Activated naive CD8-positive, alpha-beta T cell treated with anti-CD3 and anti-CD28 coated beads, Interleukin-2, amount 10 ng/mL, durations not matched to agents 7 days and 5 days (primary cell): ENCODE measurements around the gene GFRA3. TPM values are rescaled to one million over a fixed set of nuclear protein-coding genes. Genes with fewer than 3 reads are reported as not detected.

Experiments
- ATAC-seq: fragments of 150-1000 bp; cut with Tn5 transposase; one replicate; pipeline ENCODE4 v1.10.0; 2021; ENCODE audit warnings: low read depth, moderate library complexity
- POLR2A ChIA-PET: fragments of 350-600 bp; sonication (Branson Sonifier 250); formaldehyde crosslinking; loops from one replicate; lab custom pipeline; 2021; ENCODE audit warnings: antibody characterized with exemption; lab: Charles Lee
- DNase-seq: peaks from one replicate; pipeline ENCODE4 v3.0.0; 2021
- H3K27ac Mint-ChIP-seq: one replicate; pipeline ENCODE4 v1.8.0; 2022; ENCODE audit warnings: mild to moderate bottlenecking, mixed read lengths
- H3K27me3 Mint-ChIP-seq: one replicate; pipeline ENCODE4 v1.8.0; 2022; ENCODE audit warnings: mild to moderate bottlenecking, moderate library complexity, mixed read lengths
- H3K36me3 Mint-ChIP-seq: one replicate; pipeline ENCODE4 v1.8.0; 2021; ENCODE audit warnings: mild to moderate bottlenecking, mixed read lengths
- H3K4me1 Mint-ChIP-seq: one replicate; pipeline ENCODE4 v1.8.0; 2021; ENCODE audit warnings: mixed read lengths
- H3K4me3 Mint-ChIP-seq: one replicate; pipeline ENCODE4 v1.8.0; 2022; ENCODE audit warnings: mild to moderate bottlenecking, moderate library complexity, mixed read lengths
- H3K9me3 Mint-ChIP-seq: one replicate; pipeline ENCODE4 v1.8.0; 2021; ENCODE audit warnings: mixed read lengths
- total RNA-seq, 2 experiments: library from RNA; stranded (reverse); gene quantifications; one replicate each; pipeline ENCODE4 v1.2.3, GENCODE V29; 2021

The GFRA3 gene
- total RNA-seq, 2 experiments from 2014 or later: not detected

- H3K4me3 Mint-ChIP-seq: peak within 1 kb of the TSS; percentile 98
- H3K4me1 Mint-ChIP-seq: peaks cover 20% of the 10 kb centered on the region
- ATAC-seq (peak; percentile 98), DNase-seq (peak; percentile 81)
- H3K27ac Mint-ChIP-seq: peak within 1 kb of the TSS; percentile 96
- peaks cover 2% of the 10 kb centered on the region for H3K27me3 Mint-ChIP-seq
- H3K9me3 Mint-ChIP-seq: no peaks in the 10 kb centered on the region
- POLR2A ChIA-PET: interaction anchor here (0.6 to 2.5 kb wide), 11 partner anchors 10 to 329 kb away, joined by 3 to 17 read pairs (median 5); partner anchors contain the start of genes BRD8, CDC25C, ETF1 and FAM53C
- peaks cover 2% of the 10 kb centered on the region for H3K36me3 Mint-ChIP-seq
Measured at GRCh38 chr5:138213161-138214029, 61.0 kb downstream of the GFRA3 start, which contains the start of gene CDC23. Gene CDC23, minus strand, starts transcription at chr5:138213323. Its CDS starts 11 bp downstream, at chr5:138213312.

DNA sequence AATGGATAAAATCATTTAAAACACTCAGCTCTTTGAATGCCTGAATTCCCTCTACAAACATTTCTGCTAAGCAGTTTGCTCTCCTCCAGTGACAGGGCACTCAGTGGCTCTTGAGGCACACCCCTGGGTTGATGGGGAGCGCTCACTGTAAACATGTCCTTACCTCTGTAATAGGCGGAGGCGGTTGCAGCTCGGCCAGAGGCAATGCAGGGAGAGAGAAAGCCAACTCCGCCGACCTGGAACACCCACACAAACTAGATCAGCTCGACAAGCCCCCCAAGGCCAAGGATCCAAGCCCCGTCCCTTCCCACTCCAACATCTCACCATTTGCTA, 61.6 kb downstream of the GFRA3 start:
- Mint-ChIP-seq H3K36me3 (peaks cover 6% of the 10 kb centered on the region), H3K4me3 (peak overlapping the region; percentile 98), H3K27ac (peak overlapping the region; percentile 96), H3K9me3 (no peaks in the 10 kb centered on the region), H3K27me3 (peaks cover 2% of the 10 kb centered on the region), H3K4me1 (peaks cover 23% of the 10 kb centered on the region)
- ATAC-seq (peak; percentile 37), DNase-seq (no peak)
- POLR2A ChIA-PET: interaction anchor here (0.8 to 2.5 kb wide), 9 partner anchors 10 to 330 kb away, joined by 3 to 17 read pairs (median 5); partner anchors contain the start of genes BRD8, CDC25C, ETF1 and KIF20A

DNA sequence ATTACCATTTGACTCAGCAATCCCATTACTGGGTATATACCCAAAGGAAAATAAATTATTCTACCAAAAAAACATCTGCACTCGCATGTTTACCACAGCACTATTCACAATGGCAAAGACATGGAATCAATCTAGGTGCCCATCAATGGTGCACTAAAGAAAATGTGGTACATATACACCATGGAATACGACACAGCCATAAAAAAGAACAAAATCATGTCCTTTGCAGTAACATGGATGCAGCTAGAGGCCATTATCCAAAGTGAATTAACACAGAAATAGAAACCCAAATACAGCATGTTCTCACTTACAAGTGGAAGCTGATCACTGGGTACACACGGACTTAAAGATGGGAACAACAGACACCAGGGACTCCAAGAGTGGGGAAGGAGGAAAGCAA, 63.4 kb downstream of the GFRA3 start:
- Mint-ChIP-seq H3K4me3 (peak overlapping the region; percentile 45), H3K36me3 (peaks cover 6% of the 10 kb centered on the region), H3K9me3 (no peaks in the 10 kb centered on the region), H3K4me1 (peaks cover 23% of the 10 kb centered on the region), H3K27me3 (no peaks in the 10 kb centered on the region), H3K27ac (no peak overlapping the region)
- ATAC-seq (no peak), DNase-seq (no peak)
- POLR2A ChIA-PET: interaction anchor here (1.0 kb wide), 1 partner anchor 12 kb away, joined by 3 read pairs; no protein-coding TSS in a partner anchor

Other genes starting within 250 kb of the GFRA3 start
- gene FAM13B, start 241.5 kb downstream of the GFRA3 start, total RNA-seq: 10 to 100 TPM; 44.8 to 48.7 TPM
- not detected for gene WNT8A, start 190.6 kb downstream of the GFRA3 start, total RNA-seq
- gene NME5, start 135.2 kb downstream of the GFRA3 start, total RNA-seq: not detected
- 10 to 100 TPM; 75.5 to 76.8 TPM for gene BRD8, start 96.0 kb downstream of the GFRA3 start, total RNA-seq
- gene KIF20A, start 95.5 kb downstream of the GFRA3 start, total RNA-seq: 10 to 100 TPM; 51.0 to 52.4 TPM
- 10 to 100 TPM; 33.0 to 34.4 TPM for gene CDC23, start 61.3 kb downstream of the GFRA3 start, total RNA-seq
- 10 to 100 TPM; 11.9 to 13.2 TPM for gene CDC25C, start 57.2 kb upstream of the GFRA3 start, total RNA-seq
- 10 to 100 TPM; 29.3 to 31.2 TPM for gene FAM53C, start 63.6 kb upstream of the GFRA3 start, total RNA-seq
- gene KDM3B, start 78.1 kb upstream of the GFRA3 start, total RNA-seq: 10 to 100 TPM; 63.0 to 70.8 TPM
- gene REEP2, start 164.4 kb upstream of the GFRA3 start, total RNA-seq: 1 to 10 TPM; 1.3 to 1.5 TPM
- 1 to 10 TPM; 4.6 to 5.1 TPM for gene EGR1, start 190.9 kb upstream of the GFRA3 start, total RNA-seq